Astrocyte (in vitro differentiated cells and primary cell): ENCODE measurements around the gene RHOC. TPM values are rescaled to one million over a fixed set of nuclear protein-coding genes. Genes with fewer than 3 reads are reported as not detected.

Source experiments
- DNase-seq: peaks from one replicate; pipeline ENCODE4 v3.0.0-alpha.2; 2010; ENCODE audit warnings: low read depth
- FAIRE-seq: peaks from 2 replicates; lab custom pipeline; 2011; peaks lifted over from hg19 to GRCh38; lab: Jason Lieb, UNC
- H2AFZ ChIP-seq: 2 replicates; pipeline ENCODE4 v1.6.0; 2012; ENCODE audit warnings: low read depth, low read length, inconsistent platforms
- H3K27ac ChIP-seq: 2 replicates; pipeline ENCODE4 v1.5.1; 2011; ENCODE audit warnings: low read depth, low read length, inconsistent platforms
- H3K27me3 ChIP-seq: 2 replicates; pipeline ENCODE4 v1.6.0; 2011; ENCODE audit warnings: low read length, inconsistent platforms; ENCODE audit not compliant: insufficient read depth
- H3K36me3 ChIP-seq: 2 replicates; pipeline ENCODE4 v1.5.1; 2011; ENCODE audit warnings: low read length, inconsistent platforms; ENCODE audit not compliant: insufficient read depth
- H3K4me1 ChIP-seq: 2 replicates; pipeline ENCODE4 v1.5.1; 2011; ENCODE audit warnings: low read length, inconsistent platforms; ENCODE audit not compliant: insufficient read depth
- H3K4me2 ChIP-seq: 2 replicates; pipeline ENCODE4 v1.6.0; 2012; ENCODE audit warnings: low read length, inconsistent platforms
- H3K4me3 ChIP-seq: 2 replicates; pipeline ENCODE4 v1.5.1; 2011; ENCODE audit warnings: low read depth, mild to moderate bottlenecking, low read length, inconsistent platforms; ENCODE audit not compliant: insufficient read depth
- H3K79me2 ChIP-seq: 2 replicates; pipeline ENCODE4 v1.6.0; 2012; ENCODE audit warnings: mild to moderate bottlenecking, low read length, inconsistent platforms; ENCODE audit not compliant: insufficient read depth
- H3K9ac ChIP-seq: 2 replicates; pipeline ENCODE4 v1.6.0; 2012; ENCODE audit warnings: mild to moderate bottlenecking, low read length, inconsistent platforms
- H3K9me3 ChIP-seq: 2 replicates; pipeline ENCODE4 v1.5.1; 2012; ENCODE audit warnings: low read depth, mild to moderate bottlenecking, low read length, inconsistent platforms; ENCODE audit not compliant: insufficient read depth
- H4K20me1 ChIP-seq: 2 replicates; pipeline ENCODE4 v1.6.0; 2012; ENCODE audit warnings: low read length, inconsistent platforms; ENCODE audit not compliant: insufficient read depth
- H3K27ac Mint-ChIP-seq: one replicate; pipeline ENCODE4 v1.8.0; 2021; ENCODE audit warnings: mild to moderate bottlenecking, mixed read lengths; ENCODE audit not compliant: unreplicated experiment
- H3K27me3 Mint-ChIP-seq: one replicate; pipeline ENCODE4 v1.8.0; 2021; ENCODE audit warnings: low read depth, mixed read lengths; ENCODE audit not compliant: unreplicated experiment
- H3K36me3 Mint-ChIP-seq: one replicate; pipeline ENCODE4 v1.8.0; 2021; ENCODE audit warnings: low read depth, mixed read lengths; ENCODE audit not compliant: unreplicated experiment
- H3K4me1 Mint-ChIP-seq: one replicate; pipeline ENCODE4 v1.8.0; 2021; ENCODE audit warnings: low read depth, mixed read lengths; ENCODE audit not compliant: unreplicated experiment
- H3K4me3 Mint-ChIP-seq: one replicate; pipeline ENCODE4 v1.8.0; 2021; ENCODE audit warnings: mild to moderate bottlenecking, moderate library complexity, mixed read lengths; ENCODE audit not compliant: unreplicated experiment
- H3K9me3 Mint-ChIP-seq: one replicate; pipeline ENCODE4 v1.8.0; 2021; ENCODE audit warnings: mild to moderate bottlenecking, mixed read lengths; ENCODE audit not compliant: unreplicated experiment
- EZH2 ChIP-seq: IDR thresholded peaks from 2 replicates; pipeline ENCODE4 v1.6.1; 2012; ENCODE audit warnings: mild to moderate bottlenecking, low read length, inconsistent platforms; ENCODE audit not compliant: insufficient read depth
- total RNA-seq: library from RNA; stranded (reverse); gene quantifications from 2 replicates; pipeline ENCODE4 v1.2.1, GENCODE V29; 2021
- TF ChIP-seq, protein P1 (sequence below): IDR thresholded peaks from 2 replicates; pipeline ENCODE4 v1.5.1; 2011; ENCODE audit warnings: low read depth, mild to moderate bottlenecking, inconsistent platforms, low read length, moderate library complexity; ENCODE audit not compliant: insufficient read depth

Gene RHOC
- total RNA-seq, 1 donor from 2014 or later = 657 TPM

DNA sequence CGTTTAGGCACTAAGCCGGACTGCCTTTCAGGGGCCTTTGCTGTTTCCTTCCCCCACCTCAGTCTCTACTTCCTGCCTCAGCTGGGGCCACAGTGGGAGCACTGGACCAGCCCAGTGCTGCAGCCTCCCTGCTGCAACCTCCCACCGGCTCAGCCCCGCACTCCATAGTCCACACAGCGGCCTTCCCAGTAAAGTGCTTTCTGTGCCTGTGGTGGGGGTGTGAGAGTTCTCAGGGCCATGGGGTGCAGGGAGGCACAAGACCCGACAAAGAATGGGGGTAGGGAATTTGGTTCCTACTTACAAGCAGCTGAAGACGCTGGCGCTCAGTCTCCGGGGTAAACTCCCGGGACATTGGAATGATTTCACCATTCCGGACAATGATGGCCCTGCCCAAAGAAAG, 4.7 kb upstream of the RHOC start:
- no peak overlapping the region for H3K9ac ChIP-seq
- no peak overlapping the region for H3K27ac Mint-ChIP-seq
- TF ChIP-seq, protein P1, sequence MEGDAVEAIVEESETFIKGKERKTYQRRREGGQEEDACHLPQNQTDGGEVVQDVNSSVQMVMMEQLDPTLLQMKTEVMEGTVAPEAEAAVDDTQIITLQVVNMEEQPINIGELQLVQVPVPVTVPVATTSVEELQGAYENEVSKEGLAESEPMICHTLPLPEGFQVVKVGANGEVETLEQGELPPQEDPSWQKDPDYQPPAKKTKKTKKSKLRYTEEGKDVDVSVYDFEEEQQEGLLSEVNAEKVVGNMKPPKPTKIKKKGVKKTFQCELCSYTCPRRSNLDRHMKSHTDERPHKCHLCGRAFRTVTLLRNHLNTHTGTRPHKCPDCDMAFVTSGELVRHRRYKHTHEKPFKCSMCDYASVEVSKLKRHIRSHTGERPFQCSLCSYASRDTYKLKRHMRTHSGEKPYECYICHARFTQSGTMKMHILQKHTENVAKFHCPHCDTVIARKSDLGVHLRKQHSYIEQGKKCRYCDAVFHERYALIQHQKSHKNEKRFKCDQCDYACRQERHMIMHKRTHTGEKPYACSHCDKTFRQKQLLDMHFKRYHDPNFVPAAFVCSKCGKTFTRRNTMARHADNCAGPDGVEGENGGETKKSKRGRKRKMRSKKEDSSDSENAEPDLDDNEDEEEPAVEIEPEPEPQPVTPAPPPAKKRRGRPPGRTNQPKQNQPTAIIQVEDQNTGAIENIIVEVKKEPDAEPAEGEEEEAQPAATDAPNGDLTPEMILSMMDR = no peak
- no peak for TF ChIP-seq EZH2
- DNase-seq = no peak
- peaks cover 7% of the 10 kb centered on the region for H3K36me3 Mint-ChIP-seq
- H3K9me3 Mint-ChIP-seq = peaks cover 2% of the 10 kb centered on the region
- H3K4me3 Mint-ChIP-seq = no peak overlapping the region
- H3K36me3 ChIP-seq = no peaks in the 10 kb centered on the region
- H3K27me3 Mint-ChIP-seq = peaks cover 5% of the 10 kb centered on the region
- no peaks in the 10 kb centered on the region for H3K9me3 ChIP-seq
- H3K4me3 ChIP-seq = no peak overlapping the region
- H4K20me1 ChIP-seq = no peaks in the 10 kb centered on the region
- H3K79me2 ChIP-seq = peaks cover 3% of the 10 kb centered on the region
- H3K27ac ChIP-seq = no peak overlapping the region
- no peak for FAIRE-seq
- peaks cover 12% of the 10 kb centered on the region for H3K4me1 Mint-ChIP-seq
- H3K4me2 ChIP-seq = no peak overlapping the region
- H2AFZ ChIP-seq = no peak overlapping the region
- H3K4me1 ChIP-seq = peaks cover 27% of the 10 kb centered on the region
- H3K27me3 ChIP-seq = peaks cover 2% of the 10 kb centered on the region

DNA sequence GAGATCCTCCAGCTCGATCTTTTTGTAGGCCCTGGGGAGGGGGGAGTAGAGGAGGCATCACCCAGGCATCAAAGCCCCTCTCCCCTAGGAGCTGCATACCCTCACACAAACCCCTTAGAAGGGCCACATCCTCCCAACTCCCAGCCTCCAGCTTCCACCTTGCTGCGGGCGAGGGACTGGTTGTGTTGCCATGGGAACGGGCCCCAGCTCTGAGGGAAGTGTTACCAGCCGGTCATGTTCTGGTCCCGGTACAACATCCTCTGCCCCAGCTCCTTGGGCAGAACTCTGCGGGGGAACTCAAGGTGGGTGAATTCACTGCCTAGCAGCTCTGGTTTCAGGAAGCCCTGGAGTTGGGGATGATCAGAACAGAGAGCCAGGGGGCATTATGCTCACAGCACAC, 4.1 kb upstream of the RHOC start:
- Histone ChIP-seq H3K9ac (no peak overlapping the region), H3K79me2 (peaks cover 9% of the 10 kb centered on the region), H3K4me2 (no peak overlapping the region), H3K4me1 (peaks cover 26% of the 10 kb centered on the region), H4K20me1 (peaks cover under 1% of the 10 kb centered on the region), H3K9me3 (no peaks in the 10 kb centered on the region), H3K36me3 (no peaks in the 10 kb centered on the region), H2AFZ (no peak overlapping the region), H3K4me3 (no peak overlapping the region), H3K27ac (no peak overlapping the region), H3K27me3 (peaks cover 2% of the 10 kb centered on the region)
- no peak for DNase-seq
- Mint-ChIP-seq H3K9me3 (peaks cover 2% of the 10 kb centered on the region), H3K4me3 (no peak overlapping the region), H3K27me3 (peaks cover 5% of the 10 kb centered on the region), H3K27ac (no peak overlapping the region), H3K4me1 (peaks cover 9% of the 10 kb centered on the region), H3K36me3 (peaks cover 7% of the 10 kb centered on the region)
- FAIRE-seq = no peak
- TF ChIP-seq EZH2 = no peak
- TF ChIP-seq, protein P1 = no peak

DNA sequence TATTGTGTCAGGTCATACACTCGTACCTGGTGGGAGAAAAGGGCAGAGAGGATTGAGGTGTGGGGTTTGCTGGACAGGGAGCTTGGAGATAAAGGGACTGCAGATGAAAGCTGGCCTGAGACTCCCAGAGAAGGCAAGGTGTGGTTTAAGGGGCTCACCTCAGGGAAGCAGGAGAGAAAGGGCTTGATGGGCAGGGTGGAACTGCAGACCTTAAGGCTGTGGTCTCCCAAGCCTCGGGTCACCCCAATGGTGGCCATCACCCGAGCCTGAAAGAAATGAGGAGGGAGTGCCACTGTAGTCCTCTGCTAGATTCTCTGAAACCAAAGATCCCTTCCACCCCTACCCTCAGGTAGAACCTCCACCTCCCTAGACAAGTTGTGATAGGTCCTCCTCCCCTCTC, 3.7 kb upstream of the RHOC start:
- H3K4me1 Mint-ChIP-seq = peaks cover 6% of the 10 kb centered on the region

More for the DNA sequence above, 3.7 kb upstream of the RHOC start:
- Mint-ChIP-seq H3K9me3 (peaks cover 2% of the 10 kb centered on the region), H3K36me3 (peaks cover 8% of the 10 kb centered on the region), H3K27ac (no peak overlapping the region), H3K27me3 (peaks cover 5% of the 10 kb centered on the region), H3K4me3 (no peak overlapping the region)
- FAIRE-seq = no peak
- Histone ChIP-seq H3K9me3 (no peaks in the 10 kb centered on the region), H3K27me3 (peaks cover 2% of the 10 kb centered on the region), H3K4me1 (peaks cover 25% of the 10 kb centered on the region), H3K4me3 (no peak overlapping the region), H3K4me2 (no peak overlapping the region), H3K9ac (no peak overlapping the region), H3K27ac (no peak overlapping the region), H2AFZ (no peak overlapping the region), H3K36me3 (no peaks in the 10 kb centered on the region), H3K79me2 (peaks cover 13% of the 10 kb centered on the region), H4K20me1 (peaks cover 5% of the 10 kb centered on the region)
- no peak for DNase-seq
- no peak for TF ChIP-seq EZH2
- TF ChIP-seq, protein P1 = no peak
